NCI-H1417 treated with DMSO at 0.1 percent for 48 hours (cell line): Measurements from ENCODE around the gene ARHGAP28.

Experiments used
- DNase-seq: peaks from one replicate; lab custom pipeline; 2025; lab: John Stamatoyannopoulos, UW

The ARHGAP28 gene

DNA sequence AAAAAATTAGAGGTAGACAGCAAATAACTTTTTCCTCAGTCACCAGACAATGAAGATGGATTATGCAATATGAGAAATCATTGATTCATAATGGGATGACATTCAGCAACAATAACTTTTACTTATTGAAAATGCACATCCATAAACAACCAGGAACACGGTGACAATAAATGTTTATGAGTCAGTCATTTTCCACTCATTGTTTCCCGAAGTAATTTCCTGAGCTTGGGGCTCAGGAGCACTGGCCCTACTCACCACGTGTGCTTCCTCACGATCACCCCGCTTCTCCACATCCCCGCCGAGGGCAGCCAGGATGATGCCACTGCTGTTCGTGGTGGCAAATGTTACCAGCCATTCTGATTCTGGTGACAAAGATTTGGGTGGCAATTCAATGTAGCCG is 231.8 kb downstream of the ARHGAP28 start:
- no peak for DNase-seq

GRCh38 chr18:6962571-6963451 is 233.3 kb downstream of the ARHGAP28 start:
- DNase-seq, result no peak

GRCh38 chr18:6963452-6964097 is 234.1 kb downstream of the ARHGAP28 start:
- no peak for DNase-seq
